Astrocyte of the cerebellum (primary cell): ENCODE results near the gene LINGO1.

Source experiments
- DNase-seq: peaks from one replicate; pipeline ENCODE4 v3.0.0-alpha.2; 2011; ENCODE audit warnings: low read depth
- H3K4me3 ChIP-seq: 2 replicates; pipeline ENCODE4 v1.5.1; 2011; ENCODE audit warnings: mild to moderate bottlenecking, low read depth, low read length, moderate library complexity
- in situ Hi-C: cut with HindIII; loops from 2 replicates; pipeline ENCODE4 v1.10.0; 2017; ENCODE audit warnings: low sequenced_read_pairs
- TF ChIP-seq, protein P1 (sequence below): IDR thresholded peaks from 2 replicates; pipeline ENCODE4 v1.5.1; 2012; ENCODE audit warnings: low read length, low read depth, moderate library complexity, mild to moderate bottlenecking; ENCODE audit errors: missing control alignments

LINGO1 gene

DNA sequence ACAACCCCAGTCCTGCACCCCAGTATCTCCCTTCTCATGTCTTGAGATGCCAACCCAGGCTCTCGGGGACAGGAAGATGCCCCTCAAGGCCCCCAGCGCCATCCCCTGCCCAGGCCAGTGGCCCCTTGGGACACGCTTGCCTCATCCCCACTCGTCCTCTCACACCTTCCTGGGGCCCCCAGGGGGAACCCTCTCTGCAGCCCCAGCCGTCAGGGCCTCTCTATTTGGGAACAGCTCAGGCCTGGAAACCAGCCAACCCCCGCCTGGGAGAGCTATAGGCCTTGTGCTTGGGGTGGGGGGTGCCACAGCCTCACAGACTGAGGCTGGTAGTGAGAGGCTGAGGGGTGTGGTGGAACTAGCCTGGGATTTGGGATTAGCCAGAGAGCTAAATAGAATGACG is 7.8 kb downstream of the LINGO1 start:
- DNase-seq: no peak
- no peak overlapping the region for H3K4me3 ChIP-seq
- TF ChIP-seq, protein P1, sequence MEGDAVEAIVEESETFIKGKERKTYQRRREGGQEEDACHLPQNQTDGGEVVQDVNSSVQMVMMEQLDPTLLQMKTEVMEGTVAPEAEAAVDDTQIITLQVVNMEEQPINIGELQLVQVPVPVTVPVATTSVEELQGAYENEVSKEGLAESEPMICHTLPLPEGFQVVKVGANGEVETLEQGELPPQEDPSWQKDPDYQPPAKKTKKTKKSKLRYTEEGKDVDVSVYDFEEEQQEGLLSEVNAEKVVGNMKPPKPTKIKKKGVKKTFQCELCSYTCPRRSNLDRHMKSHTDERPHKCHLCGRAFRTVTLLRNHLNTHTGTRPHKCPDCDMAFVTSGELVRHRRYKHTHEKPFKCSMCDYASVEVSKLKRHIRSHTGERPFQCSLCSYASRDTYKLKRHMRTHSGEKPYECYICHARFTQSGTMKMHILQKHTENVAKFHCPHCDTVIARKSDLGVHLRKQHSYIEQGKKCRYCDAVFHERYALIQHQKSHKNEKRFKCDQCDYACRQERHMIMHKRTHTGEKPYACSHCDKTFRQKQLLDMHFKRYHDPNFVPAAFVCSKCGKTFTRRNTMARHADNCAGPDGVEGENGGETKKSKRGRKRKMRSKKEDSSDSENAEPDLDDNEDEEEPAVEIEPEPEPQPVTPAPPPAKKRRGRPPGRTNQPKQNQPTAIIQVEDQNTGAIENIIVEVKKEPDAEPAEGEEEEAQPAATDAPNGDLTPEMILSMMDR: no peak
- in situ Hi-C loops: no loop called here

DNA sequence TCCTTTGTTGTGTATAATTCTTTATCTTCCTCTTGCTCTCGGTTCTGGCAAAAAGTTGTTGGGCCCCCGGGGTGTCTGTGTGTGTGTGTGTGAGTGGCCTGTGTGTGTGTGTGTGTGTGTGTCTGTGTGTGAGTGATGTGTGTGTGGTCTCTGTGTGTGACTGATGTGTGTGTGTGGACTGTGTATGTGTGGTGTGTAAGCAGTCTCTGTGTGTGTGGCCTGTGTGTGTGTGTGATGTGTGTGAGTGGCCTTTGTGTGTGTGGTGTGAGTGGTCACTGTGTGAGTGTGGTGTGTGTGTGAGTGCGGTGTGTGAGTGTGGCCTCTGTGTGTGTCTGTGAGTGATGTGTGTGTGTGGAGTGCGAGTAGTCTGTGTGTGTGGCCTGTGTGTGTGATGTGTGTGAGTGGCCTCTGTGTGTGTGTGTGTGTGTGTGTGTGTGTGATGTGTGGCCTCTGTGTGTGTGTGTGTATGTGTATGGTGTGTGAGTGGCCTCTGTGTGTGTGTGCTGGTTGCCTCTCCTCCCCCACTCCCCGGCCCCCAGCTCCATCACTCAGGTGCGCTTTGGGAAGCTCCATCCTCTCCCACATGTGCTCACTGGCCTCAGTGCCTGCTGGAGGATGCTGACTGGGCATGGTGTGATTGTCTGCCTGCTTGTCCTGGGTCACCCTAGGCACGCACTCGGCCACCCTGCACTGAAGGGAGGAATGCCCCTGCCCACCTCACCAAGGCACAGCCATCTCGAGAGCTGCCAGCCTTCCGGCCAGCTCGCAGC is 8.8 kb downstream of the LINGO1 start:
- TF ChIP-seq, protein P1: no peak
- no peak overlapping the region for H3K4me3 ChIP-seq
- in situ Hi-C loops: no loop called here
- DNase-seq: no peak

DNA sequence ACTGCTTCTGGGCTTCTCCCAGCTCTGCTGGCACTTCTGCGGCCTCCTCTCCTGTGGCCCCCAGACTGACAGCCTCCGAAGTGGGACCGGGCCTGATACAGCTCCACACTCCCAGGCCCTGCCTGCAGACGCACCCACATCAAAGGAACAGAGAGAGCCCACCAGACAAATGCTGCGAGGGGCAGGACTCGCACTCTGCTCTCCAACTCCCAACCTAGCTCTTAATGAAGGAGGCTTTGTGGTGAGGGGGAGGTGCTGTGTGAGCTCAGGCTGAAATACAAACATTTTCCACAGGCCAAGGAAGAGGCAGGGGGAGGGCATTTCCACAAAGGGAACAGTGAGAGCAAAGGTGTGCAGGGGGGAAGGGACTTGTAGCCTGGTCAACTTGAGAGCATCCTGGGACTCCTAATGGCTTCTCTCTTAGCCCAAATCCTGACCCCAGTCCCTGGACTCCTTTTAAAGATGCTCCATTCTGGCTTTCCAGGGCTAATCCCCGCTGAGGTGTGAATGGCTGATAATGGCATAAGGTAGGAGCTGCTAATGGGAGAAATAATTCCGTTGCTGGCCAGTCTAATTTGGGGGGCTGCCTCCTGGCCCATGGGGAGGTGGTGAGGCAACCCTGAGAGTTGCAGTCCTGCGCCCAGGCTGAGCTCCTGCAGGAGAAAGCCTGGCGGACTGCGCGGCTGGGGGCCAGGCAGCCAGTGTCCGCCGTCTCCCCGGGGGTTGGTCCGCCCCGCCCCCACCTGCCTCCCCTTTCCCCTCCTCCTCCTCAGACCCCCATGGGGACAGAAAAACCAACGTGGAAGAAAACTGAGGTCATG is 9.6 kb downstream of the LINGO1 start:
- DNase-seq: no peak
- no peak overlapping the region for H3K4me3 ChIP-seq
- TF ChIP-seq, protein P1: no peak
- in situ Hi-C loops: no loop called here

DNA sequence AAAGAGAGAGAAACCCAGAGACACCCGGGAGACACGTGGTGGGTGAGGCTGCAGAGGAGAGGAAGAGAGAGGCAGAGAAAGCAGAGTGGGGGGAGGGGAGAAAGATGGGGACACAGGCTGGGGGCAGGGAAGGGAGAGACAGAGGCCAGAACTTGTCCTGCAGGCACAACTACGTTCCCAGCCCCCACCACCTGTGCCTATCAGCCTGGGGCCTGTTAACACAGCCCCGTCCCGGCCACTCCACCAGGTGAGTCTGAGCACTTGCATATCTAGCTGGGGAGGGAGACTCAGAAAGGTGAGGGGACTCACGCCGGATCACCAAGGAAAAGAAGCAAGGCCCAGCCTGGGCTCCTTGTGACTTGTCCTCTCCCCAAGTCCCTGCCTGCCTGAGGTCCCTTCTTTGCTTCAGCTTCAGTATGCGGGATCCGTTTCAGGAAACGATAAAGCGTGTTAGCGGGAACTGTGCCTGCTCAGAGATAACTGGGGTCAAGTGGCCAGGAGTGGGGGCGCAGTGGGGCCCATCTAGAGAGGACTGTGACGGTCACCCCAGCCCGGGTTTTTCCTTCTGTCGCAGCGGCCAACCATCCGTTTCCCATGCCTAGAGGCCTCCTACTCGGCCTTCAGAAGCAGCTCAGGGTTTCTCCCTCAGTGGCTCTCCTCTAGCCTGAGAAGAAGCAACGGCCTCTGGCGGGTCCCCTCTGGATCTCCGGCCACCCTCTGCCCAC is 10.3 kb downstream of the LINGO1 start:
- no peak for DNase-seq
- no peak overlapping the region for H3K4me3 ChIP-seq
- in situ Hi-C loops: no loop called here
- TF ChIP-seq, protein P1: no peak

DNA sequence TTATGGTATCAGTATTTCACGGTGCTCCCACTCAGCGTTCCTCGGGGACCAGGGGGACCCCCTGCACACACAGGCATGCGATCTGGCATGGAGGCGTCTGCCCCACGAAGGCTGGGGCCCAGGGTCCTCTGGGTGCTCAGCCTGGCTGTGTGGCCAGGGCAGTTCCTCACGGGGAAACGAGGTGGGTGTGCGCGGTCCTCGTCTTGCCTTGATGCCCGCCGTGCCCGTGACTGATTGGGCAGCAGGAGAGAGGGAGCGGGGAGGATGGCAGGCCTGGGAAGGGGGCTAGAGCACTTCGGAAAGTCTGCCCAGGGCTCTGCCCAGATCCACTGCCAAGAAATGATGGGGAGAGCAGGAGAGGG is 10.9 kb downstream of the LINGO1 start:
- in situ Hi-C loops: no loop called here
- no peak for DNase-seq
- no peak overlapping the region for H3K4me3 ChIP-seq
- TF ChIP-seq, protein P1: no peak

DNA sequence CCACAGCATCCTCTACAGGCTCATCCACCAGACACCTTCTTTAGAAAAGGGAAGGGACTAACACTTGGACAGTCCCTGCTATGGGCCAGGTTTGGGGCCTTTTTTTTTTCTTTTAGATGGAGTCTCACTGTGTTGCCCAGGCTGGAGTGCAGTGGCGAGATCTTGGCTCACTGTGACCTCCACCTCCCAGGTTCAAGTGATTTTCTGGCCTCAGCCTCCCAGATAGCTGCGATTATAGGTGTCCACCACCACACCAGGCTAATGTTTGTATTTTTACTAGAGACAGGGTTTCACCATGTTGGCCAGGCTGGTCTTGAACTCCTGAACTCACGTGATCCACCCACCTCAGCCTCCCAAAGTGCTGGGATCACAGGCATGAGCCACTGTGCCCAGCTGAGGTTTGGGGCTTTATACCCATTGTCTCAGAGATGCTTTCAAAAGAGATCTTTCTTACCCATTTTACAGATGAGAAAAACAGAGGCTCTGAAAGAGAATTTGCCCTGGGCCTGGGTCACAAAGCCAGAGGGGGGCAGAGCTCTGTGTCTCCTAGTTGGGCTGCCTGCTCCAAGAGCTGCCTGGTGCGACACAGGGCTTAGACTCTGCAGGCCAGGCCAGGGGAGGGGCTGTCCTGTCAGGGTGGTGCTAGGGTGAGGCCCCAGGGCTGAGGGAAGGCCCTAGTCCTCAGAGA is 11.6 kb downstream of the LINGO1 start:
- no peak overlapping the region for H3K4me3 ChIP-seq
- TF ChIP-seq, protein P1: no peak
- in situ Hi-C loops: no loop called here
- DNase-seq: no peak
